WTC11 (cell line): ENCODE data around the gene MPP2. TPM values are rescaled to one million over a fixed set of nuclear protein-coding genes. Genes with fewer than 3 reads are reported as not detected.

Experiments used
- ATAC-seq: fragments of 200-7000 bp; cut with Tn5 transposase; 2 replicates; pipeline ENCODE4 v1.10.0; 2021; ENCODE audit warnings: mild to moderate bottlenecking, moderate library complexity
- CTCF ChIA-PET: fragments of 300-600 bp; sonication (Branson Sonifier 250); formaldehyde crosslinking; loops from one replicate; lab custom pipeline; 2021; ENCODE audit warnings: antibody characterized with exemption; lab: Charles Lee
- POLR2A ChIA-PET: fragments of 350-600 bp; sonication (Branson Sonifier 250); formaldehyde crosslinking; loops from one replicate; lab custom pipeline; 2021; ENCODE audit warnings: antibody characterized with exemption; lab: Charles Lee
- DNase-seq: peaks from one replicate; pipeline ENCODE4 v3.0.0; 2021; ENCODE audit warnings: low spot score
- H3K27ac Mint-ChIP-seq: 2 replicates; pipeline ENCODE4 v1.8.0; 2021; ENCODE audit warnings: mixed read lengths
- H3K27me3 Mint-ChIP-seq: 2 replicates; pipeline ENCODE4 v1.8.0; 2021; ENCODE audit warnings: low read depth, mild to moderate bottlenecking, moderate library complexity, mixed read lengths
- H3K36me3 Mint-ChIP-seq: 2 replicates; pipeline ENCODE4 v1.8.0; 2021; ENCODE audit warnings: mixed read lengths
- H3K4me1 Mint-ChIP-seq: 2 replicates; pipeline ENCODE4 v1.8.0; 2022; ENCODE audit warnings: mixed read lengths
- H3K4me3 Mint-ChIP-seq: 2 replicates; pipeline ENCODE4 v1.8.0; 2021; ENCODE audit warnings: mild to moderate bottlenecking, moderate library complexity, mixed read lengths
- H3K9me3 Mint-ChIP-seq: 2 replicates; pipeline ENCODE4 v1.8.0; 2021; ENCODE audit warnings: mixed read lengths
- FOXP1 ChIP-seq: sonication (generic); formaldehyde crosslinking; IDR thresholded peaks from 2 replicates; pipeline ENCODE4 v1.8.0; 2022; ENCODE audit warnings: missing genetic modification reagents, mild to moderate bottlenecking, moderate library complexity, borderline replicate concordance
- GTF2I ChIP-seq: fragments of 250-450 bp; sonication (Bioruptor Pico); conservative IDR thresholded peaks from 2 replicates; pipeline ENCODE4 v1.4.0; 2021; ENCODE audit warnings: mild to moderate bottlenecking
- JAZF1 ChIP-seq: fragments of 250-450 bp; sonication (Bioruptor Pico); IDR thresholded peaks from 2 replicates; pipeline ENCODE4 v1.9.0; 2021; ENCODE audit warnings: moderate library complexity, mild to moderate bottlenecking, inconsistent platforms
- JUN ChIP-seq: sonication (generic); formaldehyde crosslinking; IDR thresholded peaks from 2 replicates; pipeline ENCODE4 v1.8.0; 2023; ENCODE audit warnings: mild to moderate bottlenecking, missing genetic modification reagents
- RORB ChIP-seq: fragments of 250-450 bp; sonication (Bioruptor Pico); IDR thresholded peaks from 2 replicates; pipeline ENCODE4 v1.9.0; 2021; ENCODE audit warnings: mild to moderate bottlenecking
- TCF7 ChIP-seq: sonication (generic); formaldehyde crosslinking; IDR thresholded peaks from 2 replicates; pipeline ENCODE4 v1.8.0; 2022; ENCODE audit warnings: mild to moderate bottlenecking, low read depth, missing genetic modification reagents, moderate library complexity
- TEAD1 ChIP-seq: sonication (generic); formaldehyde crosslinking; IDR thresholded peaks from 2 replicates; pipeline ENCODE4 v1.8.0; 2022; ENCODE audit warnings: mild to moderate bottlenecking, missing genetic modification reagents
- ZNF263 ChIP-seq: sonication (generic); formaldehyde crosslinking; IDR thresholded peaks from 2 replicates; pipeline ENCODE4 v1.8.1; 2022; ENCODE audit warnings: low read depth, mild to moderate bottlenecking, moderate library complexity, missing genetic modification reagents
- ZNF671 ChIP-seq: fragments of 250-450 bp; sonication (Bioruptor Pico); IDR thresholded peaks from 2 replicates; pipeline ENCODE4 v1.8.0; 2021; ENCODE audit warnings: mild to moderate bottlenecking
- total RNA-seq: library from RNA; stranded (reverse); gene quantifications from 3 replicates; pipeline ENCODE4 v1.2.3, GENCODE V29; 2021
- TF ChIP-seq, protein P1 (sequence below): sonication (generic); formaldehyde crosslinking; IDR thresholded peaks from 2 replicates; pipeline ENCODE4 v1.8.1; 2023; ENCODE audit warnings: mild to moderate bottlenecking, missing genetic modification reagents
- TF ChIP-seq, protein P2 (sequence below): fragments of 250-450 bp; sonication (Bioruptor Pico); IDR thresholded peaks from 2 replicates; pipeline ENCODE4 v1.9.0; 2021; ENCODE audit warnings: mild to moderate bottlenecking, borderline replicate concordance
- TF ChIP-seq, protein P3 (sequence below): sonication (generic); formaldehyde crosslinking; IDR thresholded peaks from 2 replicates; pipeline ENCODE4 v1.8.0; 2023; ENCODE audit warnings: missing genetic modification reagents
- TF ChIP-seq, protein P4 (sequence below): fragments of 200-600 bp; IDR thresholded peaks from 2 replicates; pipeline ENCODE4 v1.8.0; 2022; ENCODE audit warnings: antibody characterized with exemption

The MPP2 gene
- total RNA-seq, 1 experiment from 2014 or later: 29.3 TPM

DNA sequence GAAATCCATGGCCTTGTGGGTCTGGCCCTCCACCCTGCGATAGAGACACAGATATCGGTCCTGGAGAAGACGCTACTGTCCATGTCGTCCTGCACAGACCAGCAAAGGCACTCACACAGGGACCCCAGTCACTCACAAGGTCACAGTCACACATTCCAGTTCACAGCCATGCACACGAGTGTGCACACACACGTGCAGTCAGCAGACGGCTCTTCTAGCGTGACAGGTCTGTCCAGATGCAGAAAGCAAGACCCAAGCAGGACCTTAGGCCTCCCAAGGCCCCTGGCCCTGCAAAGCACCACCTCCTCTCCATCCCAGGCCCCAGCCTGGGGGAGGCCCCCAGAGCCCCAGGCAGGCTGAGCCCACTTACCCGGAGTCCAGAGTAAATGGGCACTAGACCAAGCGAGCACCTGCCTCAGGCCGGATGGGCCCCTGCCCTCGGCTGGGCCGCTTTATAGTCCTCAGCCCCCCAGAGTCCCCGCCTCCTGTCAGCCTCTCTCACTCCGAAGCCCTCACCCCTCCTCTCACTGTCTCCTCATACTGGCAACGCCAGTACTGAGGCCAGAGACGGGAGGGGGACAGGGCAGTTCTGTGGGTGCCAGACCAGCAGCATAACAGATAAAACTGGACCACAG is 34.8 kb upstream of the MPP2 start, which contains the start of gene PPY:
TSS of gene PPY (minus strand) at position 426 of the 635 bp plus-strand sequence. CDS start 822 bp downstream, outside the sequence.
- Mint-ChIP-seq H3K4me1 (peaks cover 26% of the 10 kb centered on the region), H3K27me3 (peaks cover 34% of the 10 kb centered on the region), H3K36me3 (no peaks in the 10 kb centered on the region), H3K27ac (no peak within 1 kb of the TSS), H3K9me3 (no peaks in the 10 kb centered on the region), H3K4me3 (no peak within 1 kb of the TSS)
- ChIA-PET POLR2A (no interaction called here), CTCF (interaction anchor here (1.4 to 5.8 kb wide), 8 partner anchors 12 to 152 kb away, joined by 3 to 118 read pairs (median 38); partner anchors contain the start of genes CD300LG, MPP2, NAGS and PYY)
- ATAC-seq (no peak), DNase-seq (no peak)
- TF ChIP-seq, protein P1, sequence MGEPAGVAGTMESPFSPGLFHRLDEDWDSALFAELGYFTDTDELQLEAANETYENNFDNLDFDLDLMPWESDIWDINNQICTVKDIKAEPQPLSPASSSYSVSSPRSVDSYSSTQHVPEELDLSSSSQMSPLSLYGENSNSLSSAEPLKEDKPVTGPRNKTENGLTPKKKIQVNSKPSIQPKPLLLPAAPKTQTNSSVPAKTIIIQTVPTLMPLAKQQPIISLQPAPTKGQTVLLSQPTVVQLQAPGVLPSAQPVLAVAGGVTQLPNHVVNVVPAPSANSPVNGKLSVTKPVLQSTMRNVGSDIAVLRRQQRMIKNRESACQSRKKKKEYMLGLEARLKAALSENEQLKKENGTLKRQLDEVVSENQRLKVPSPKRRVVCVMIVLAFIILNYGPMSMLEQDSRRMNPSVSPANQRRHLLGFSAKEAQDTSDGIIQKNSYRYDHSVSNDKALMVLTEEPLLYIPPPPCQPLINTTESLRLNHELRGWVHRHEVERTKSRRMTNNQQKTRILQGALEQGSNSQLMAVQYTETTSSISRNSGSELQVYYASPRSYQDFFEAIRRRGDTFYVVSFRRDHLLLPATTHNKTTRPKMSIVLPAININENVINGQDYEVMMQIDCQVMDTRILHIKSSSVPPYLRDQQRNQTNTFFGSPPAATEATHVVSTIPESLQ (CRISPR knock-in tag): no peak
- TF ChIP-seq RORB: no peak
- TF ChIP-seq, protein P2, sequence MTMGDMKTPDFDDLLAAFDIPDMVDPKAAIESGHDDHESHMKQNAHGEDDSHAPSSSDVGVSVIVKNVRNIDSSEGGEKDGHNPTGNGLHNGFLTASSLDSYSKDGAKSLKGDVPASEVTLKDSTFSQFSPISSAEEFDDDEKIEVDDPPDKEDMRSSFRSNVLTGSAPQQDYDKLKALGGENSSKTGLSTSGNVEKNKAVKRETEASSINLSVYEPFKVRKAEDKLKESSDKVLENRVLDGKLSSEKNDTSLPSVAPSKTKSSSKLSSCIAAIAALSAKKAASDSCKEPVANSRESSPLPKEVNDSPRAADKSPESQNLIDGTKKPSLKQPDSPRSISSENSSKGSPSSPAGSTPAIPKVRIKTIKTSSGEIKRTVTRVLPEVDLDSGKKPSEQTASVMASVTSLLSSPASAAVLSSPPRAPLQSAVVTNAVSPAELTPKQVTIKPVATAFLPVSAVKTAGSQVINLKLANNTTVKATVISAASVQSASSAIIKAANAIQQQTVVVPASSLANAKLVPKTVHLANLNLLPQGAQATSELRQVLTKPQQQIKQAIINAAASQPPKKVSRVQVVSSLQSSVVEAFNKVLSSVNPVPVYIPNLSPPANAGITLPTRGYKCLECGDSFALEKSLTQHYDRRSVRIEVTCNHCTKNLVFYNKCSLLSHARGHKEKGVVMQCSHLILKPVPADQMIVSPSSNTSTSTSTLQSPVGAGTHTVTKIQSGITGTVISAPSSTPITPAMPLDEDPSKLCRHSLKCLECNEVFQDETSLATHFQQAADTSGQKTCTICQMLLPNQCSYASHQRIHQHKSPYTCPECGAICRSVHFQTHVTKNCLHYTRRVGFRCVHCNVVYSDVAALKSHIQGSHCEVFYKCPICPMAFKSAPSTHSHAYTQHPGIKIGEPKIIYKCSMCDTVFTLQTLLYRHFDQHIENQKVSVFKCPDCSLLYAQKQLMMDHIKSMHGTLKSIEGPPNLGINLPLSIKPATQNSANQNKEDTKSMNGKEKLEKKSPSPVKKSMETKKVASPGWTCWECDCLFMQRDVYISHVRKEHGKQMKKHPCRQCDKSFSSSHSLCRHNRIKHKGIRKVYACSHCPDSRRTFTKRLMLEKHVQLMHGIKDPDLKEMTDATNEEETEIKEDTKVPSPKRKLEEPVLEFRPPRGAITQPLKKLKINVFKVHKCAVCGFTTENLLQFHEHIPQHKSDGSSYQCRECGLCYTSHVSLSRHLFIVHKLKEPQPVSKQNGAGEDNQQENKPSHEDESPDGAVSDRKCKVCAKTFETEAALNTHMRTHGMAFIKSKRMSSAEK (CRISPR knock-in tag): no peak
- no peak for TF ChIP-seq ZNF263
- TF ChIP-seq FOXP1 (CRISPR knock-in tag): no peak
- TF ChIP-seq GTF2I (CRISPR knock-in tag): no peak
- TF ChIP-seq JAZF1 (CRISPR knock-in tag): no peak
- TF ChIP-seq, protein P3, sequence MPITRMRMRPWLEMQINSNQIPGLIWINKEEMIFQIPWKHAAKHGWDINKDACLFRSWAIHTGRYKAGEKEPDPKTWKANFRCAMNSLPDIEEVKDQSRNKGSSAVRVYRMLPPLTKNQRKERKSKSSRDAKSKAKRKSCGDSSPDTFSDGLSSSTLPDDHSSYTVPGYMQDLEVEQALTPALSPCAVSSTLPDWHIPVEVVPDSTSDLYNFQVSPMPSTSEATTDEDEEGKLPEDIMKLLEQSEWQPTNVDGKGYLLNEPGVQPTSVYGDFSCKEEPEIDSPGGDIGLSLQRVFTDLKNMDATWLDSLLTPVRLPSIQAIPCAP (CRISPR knock-in tag): no peak
- TF ChIP-seq TCF7 (CRISPR knock-in tag): no peak
- TF ChIP-seq JUN (CRISPR knock-in tag): no peak
- no peak for TF ChIP-seq TEAD1 (CRISPR knock-in tag)

DNA sequence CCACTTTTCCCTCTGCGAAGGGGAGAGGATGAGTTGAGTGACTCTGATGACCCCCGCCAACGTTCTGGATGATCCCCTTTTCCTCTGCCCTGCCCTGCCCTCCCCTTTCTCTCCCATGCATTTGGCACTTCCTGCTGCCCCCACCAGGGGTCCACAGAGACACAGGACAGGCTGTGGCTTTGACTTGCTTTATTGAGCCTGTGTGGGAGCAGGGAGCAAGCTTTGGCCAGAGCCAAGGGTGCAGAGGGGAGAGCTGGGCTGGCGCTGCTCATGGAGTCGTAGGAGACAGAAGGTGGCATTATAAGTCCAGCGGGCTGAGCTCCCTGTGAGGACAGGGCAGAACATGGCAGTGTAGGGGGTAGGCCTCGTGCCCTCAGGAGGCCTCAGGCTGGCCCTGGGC is 33.3 kb upstream of the MPP2 start:
- Mint-ChIP-seq H3K4me3 (no peak overlapping the region), H3K27ac (no peak overlapping the region), H3K27me3 (peaks cover 46% of the 10 kb centered on the region), H3K9me3 (no peaks in the 10 kb centered on the region), H3K4me1 (peaks cover 20% of the 10 kb centered on the region), H3K36me3 (no peaks in the 10 kb centered on the region)
- ChIA-PET POLR2A (no interaction called here), CTCF (interaction anchor here (0.6 to 2.2 kb wide), 22 partner anchors 10 to 227 kb away, joined by 3 to 15 read pairs (median 4); partner anchors contain the start of genes CD300LG, MPP2 and NAGS)
- TF ChIP-seq, protein P4, sequence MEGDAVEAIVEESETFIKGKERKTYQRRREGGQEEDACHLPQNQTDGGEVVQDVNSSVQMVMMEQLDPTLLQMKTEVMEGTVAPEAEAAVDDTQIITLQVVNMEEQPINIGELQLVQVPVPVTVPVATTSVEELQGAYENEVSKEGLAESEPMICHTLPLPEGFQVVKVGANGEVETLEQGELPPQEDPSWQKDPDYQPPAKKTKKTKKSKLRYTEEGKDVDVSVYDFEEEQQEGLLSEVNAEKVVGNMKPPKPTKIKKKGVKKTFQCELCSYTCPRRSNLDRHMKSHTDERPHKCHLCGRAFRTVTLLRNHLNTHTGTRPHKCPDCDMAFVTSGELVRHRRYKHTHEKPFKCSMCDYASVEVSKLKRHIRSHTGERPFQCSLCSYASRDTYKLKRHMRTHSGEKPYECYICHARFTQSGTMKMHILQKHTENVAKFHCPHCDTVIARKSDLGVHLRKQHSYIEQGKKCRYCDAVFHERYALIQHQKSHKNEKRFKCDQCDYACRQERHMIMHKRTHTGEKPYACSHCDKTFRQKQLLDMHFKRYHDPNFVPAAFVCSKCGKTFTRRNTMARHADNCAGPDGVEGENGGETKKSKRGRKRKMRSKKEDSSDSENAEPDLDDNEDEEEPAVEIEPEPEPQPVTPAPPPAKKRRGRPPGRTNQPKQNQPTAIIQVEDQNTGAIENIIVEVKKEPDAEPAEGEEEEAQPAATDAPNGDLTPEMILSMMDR: peak; percentile 56
- TF ChIP-seq ZNF671 (CRISPR knock-in tag): no peak
- ATAC-seq: peak; percentile 74
- peak; percentile 77 for DNase-seq
